Left lobe of liver (tissue), 2 donors: Measurements from ENCODE around the gene DNAJC16. TPM values are rescaled to one million over a fixed set of nuclear protein-coding genes. Genes with fewer than 3 reads are reported as not detected.
"Not testable (repeated sequence)": the region's sequence is repeated elsewhere in the genome, so short reads cannot be mapped to it uniquely, and the experiment has no call there.

Source experiments
- ATAC-seq: fragments of 200-7000 bp; cut with Tn5 transposase; one replicate; pipeline ENCODE4 v1.9.1; 2020; ENCODE audit warnings: mild to moderate bottlenecking, moderate library complexity
- DNase-seq: peaks from one replicate; pipeline ENCODE4 v3.0.0-alpha.2; 2020; ENCODE audit warnings: low spot score
- total RNA-seq: library from RNA; stranded (reverse); gene quantifications from one replicate; pipeline ENCODE4 v1.2.1, GENCODE V29; 2021
- donor health status: DM: no; HTN: no; CAD: no; lungs with moderate emphysema.
- donor health status: DM: no; HTN: yes; CAD: no.

Gene DNAJC16
- 10.0 TPM for total RNA-seq

DNA sequence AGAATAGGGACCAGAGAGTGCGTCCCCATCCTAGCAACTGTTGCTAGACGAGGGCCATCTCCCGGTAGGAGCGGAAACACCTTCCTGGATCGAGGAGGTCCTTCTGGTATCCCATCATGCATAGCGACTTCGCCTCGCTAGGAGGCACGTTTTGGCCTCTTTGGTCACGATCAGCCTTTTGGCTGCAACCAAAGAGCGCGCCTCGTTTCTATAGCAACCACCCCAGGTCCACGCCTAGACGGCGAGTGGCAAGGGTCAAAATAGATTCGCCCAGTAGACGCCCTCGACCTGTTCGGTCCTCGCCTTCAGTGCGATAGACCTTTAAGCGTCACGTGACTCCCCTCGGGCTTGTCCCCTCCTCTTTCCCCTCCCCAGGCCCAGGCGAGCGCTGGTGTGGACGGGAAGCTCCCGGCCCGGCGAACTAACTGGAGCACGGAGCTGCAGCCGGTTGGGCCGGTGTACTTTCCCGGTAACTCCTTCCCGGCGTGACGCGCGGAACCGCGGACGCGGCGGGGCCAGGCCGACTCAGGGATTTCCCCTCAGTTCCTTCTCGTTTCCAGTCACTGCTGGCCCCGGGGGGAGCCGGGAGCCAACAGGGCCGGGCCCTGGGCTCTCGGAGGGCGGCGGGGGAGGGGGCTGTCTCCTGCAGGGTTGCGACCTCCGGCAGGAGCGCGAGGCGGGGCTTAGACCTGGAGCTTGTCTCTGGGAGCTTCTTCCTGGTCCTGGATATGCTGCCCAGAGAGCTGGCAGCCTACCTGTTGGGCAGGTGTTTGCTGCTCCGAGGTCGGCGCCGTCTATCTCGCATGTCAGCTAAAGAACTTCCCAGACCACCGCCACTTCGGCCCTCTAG lies at the start of gene DNAJC16:
Gene DNAJC16, plus strand, starts transcription at position 359 of the 850 bp plus-strand sequence. CDS start 2,258 bp downstream, outside the sequence.
- DNase-seq (peak; percentile 100), ATAC-seq (peak; percentile 64)

- DNase-seq = no peak
- no peak for ATAC-seq
Observed at GRCh38 chr1:15476927-15477326, 49.7 kb upstream of the DNAJC16 start.

DNA sequence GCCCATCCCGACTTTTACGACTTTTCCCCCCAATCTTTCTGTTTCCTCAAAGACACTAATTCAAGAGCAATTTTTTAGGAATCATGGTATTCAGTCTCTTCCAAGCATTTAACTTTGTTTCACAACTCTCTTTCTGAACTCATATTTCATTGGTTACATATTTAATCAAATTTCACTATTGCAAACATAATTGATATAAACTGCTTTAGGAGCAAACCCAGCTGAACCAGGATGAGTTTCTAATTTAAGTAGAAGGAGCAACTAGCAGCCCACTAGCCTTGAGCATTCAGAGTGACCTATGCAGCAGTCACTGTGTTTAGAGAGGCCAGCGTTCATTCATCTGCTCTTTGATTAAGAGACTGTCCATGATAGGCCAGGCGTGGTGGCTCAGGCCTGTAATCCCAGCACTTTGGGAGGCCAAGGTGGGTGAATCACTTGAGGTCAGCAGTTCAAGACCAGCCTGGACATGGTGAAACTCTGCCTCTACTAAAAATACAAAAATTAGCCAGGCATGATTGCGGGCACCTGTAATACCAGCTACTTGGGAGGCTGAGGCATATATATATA lies 48.9 kb upstream of the DNAJC16 start:
- ATAC-seq (no peak), DNase-seq (no peak)

- DNase-seq (no peak), ATAC-seq (no peak)
Observed at GRCh38 chr1:15479654-15480347, 46.8 kb upstream of the DNAJC16 start.

- not testable (repeated sequence) for DNase-seq, ATAC-seq
Observed at GRCh38 chr1:15482455-15482854, 44.2 kb upstream of the DNAJC16 start.

GRCh38 chr1:15482983-15483543 lies 43.6 kb upstream of the DNAJC16 start:
- not testable (repeated sequence) for ATAC-seq

GRCh38 chr1:15483971-15484370 lies 42.7 kb upstream of the DNAJC16 start:
- DNase-seq (no peak), ATAC-seq (no peak)

More at GRCh38 chr1:15482983-15483543, 43.6 kb upstream of the DNAJC16 start:
- DNase-seq = not testable (repeated sequence)

GRCh38 chr1:15484443-15484842 lies 42.2 kb upstream of the DNAJC16 start:
- ATAC-seq = not testable (repeated sequence)

DNA sequence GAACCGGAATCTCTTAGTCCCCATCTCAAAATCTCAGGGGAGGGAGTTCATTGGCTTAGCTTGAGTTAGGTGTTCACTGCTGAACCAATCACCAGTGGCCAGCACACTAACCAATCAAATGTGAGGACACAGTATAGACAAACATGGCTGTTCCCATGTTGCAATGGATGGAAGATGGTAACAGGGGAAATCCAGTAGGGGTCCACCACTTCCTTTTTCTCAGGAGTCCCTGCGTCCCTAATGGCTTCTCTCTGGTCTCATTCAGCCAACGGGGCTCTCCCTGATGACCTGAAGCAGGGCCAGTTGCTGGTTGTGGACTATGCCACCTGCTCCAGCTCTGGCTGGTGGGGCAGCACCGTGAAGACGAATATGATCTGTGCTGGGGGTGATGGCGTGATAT lies 41.0 kb upstream of the DNAJC16 start:
- no peak for DNase-seq
- no peak for ATAC-seq

More at GRCh38 chr1:15484443-15484842, 42.2 kb upstream of the DNAJC16 start:
- DNase-seq = not testable (repeated sequence)

DNA sequence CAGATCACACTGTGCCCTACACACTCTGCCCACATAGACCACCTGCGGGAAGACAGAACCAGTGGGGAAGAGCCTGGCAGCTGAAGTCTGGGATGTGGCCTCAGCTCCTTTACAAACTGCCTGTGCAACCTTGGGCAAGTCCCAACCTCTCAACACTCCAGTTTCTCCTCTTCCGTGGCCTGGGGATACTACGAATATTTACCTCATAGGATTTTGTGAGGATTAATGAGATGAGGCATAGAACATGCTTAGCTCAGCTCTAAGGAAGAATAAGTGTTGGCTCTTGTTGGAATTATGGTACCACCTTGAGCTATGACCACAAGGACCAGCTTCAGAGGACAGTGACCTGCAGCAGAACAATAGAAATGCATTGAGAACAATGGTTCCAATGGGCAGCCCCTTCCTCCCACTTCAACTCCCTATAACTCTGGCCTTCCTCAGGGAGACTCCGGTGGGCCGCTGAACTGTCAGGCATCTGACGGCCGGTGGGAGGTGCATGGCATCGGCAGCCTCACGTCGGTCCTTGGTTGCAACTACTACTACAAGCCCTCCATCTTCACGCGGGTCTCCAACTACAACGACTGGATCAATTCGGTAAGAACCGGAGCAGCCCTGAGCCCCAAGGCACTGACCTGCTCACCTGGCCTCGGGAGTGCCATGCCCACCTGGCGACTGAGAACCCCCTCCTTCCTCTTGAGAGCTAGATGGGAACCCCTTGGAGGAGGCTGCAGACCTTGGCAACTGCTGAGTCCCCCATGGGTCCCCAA lies 39.6 kb upstream of the DNAJC16 start:
- not testable (repeated sequence) for ATAC-seq, DNase-seq

GRCh38 chr1:15488371-15488770 lies 38.3 kb upstream of the DNAJC16 start:
- DNase-seq (no peak), ATAC-seq (no peak)

DNA sequence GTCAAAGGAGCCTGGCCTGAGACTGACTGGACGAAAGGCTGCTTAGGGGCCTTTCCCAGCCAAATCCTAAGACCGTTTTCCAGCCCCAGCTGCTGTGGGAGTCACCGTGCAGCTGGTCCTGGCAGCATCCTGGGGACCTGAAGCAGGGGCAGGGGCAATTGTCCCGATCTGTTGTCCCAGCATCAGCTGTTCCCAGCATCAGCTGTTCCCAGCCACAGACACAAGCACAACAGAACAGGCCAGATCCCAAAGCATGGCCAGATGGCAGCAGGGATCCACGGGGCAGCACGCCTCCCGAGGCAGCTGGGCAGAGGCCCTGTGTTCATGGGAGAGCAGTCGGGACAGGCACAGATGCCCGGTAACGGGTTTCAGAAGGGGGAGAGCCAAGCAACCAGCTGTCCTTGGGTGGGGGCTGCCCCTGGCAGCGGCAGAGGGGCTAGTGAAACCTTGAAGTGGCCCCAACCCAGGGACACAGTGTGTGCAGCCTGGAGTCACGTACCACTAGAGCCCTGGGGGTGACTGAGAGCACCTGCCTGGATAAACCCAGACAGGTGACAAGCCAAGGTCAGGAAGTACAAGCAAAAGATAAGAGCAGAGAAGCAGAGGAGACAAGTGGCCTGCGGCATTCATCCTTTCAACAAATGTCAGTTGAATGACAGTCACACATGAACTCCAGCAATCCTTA lies 37.5 kb upstream of the DNAJC16 start:
- ATAC-seq = no peak
- DNase-seq = no peak

DNA sequence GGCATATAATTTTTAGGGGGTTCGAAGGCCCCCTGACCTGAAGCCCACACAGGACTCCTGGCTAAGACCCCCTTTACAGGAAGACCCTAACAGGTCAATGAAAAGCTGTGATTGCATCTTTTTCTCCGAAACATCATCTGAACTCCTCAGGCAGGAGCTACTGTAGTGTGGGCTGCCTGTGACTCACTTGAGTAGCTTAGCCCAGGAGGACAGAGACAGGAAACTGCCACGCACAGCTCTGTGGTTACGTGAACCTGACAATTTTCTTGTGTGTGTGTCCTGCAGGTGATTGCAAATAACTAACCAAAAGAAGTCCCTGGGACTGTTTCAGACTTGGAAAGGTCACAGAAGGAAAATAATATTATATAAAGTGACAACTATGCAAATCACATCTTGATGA lies 35.6 kb upstream of the DNAJC16 start:
- DNase-seq, ATAC-seq: not testable (repeated sequence)

DNA sequence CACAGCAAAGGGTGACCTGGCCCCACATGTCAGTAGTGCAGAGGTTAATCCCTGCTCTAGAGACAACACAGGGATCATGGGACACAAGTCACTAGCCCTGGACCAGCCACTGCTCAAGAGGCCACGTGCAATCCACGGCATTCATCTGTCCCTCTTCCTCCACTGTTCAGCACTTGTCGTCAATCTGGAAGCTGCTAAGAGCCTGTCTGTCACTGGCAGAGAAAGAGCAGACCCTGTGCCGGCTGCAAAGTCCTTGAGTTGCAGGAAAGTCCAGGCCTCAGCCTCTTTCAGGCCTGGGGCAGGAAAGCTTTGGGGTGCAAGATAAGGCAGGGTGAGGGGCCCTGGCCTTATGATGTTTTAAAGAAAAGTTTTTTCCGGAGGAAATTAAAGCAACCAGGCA lies 34.1 kb upstream of the DNAJC16 start:
- DNase-seq (no peak), ATAC-seq (no peak)

DNA sequence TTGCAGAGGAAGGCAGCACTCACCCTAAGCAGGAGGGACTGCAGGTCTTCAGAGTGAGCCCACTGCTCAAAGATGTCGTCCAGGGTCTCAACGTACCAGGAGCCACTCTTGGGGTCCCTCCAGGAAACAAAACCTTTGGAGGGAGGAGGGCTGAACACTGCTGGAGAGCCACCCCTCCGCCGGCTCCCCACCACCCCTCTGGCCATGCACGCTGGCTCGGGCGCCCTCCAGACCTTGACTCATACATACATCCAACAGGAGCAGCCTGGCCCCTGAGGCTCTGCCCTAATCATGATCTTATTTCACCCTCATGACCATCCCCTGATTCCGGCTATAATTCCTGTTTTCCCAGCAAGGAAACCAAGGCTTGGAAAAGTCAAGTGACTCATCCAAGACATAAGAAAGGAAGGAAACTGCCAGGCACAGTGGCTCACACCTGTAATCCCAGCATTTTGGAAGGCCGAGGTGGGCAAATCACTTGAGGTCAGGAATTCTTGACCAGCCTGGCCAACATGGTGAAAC lies 32.7 kb upstream of the DNAJC16 start:
- ATAC-seq (no peak), DNase-seq (no peak)

GRCh38 chr1:15500184-15501178 lies 26.2 kb upstream of the DNAJC16 start:
- DNase-seq (no peak), ATAC-seq (no peak)

GRCh38 chr1:15501208-15502032 lies 25.2 kb upstream of the DNAJC16 start:
- peak; percentile 72 for ATAC-seq
- DNase-seq = no peak
